HepG2 (cell line): ENCODE measurements around the gene ANTXR1. TPM values are rescaled to one million over a fixed set of nuclear protein-coding genes. Genes with fewer than 3 reads are reported as not detected.

ENCODE experiments used
- AHR ChIP-seq: IDR thresholded peaks from 2 replicates; pipeline ENCODE4 v1.6.1; 2018; ENCODE audit warnings: missing genetic modification reagents, missing compliant biosample characterization
- ATAD3A ChIP-seq: sonication (generic); formaldehyde crosslinking; IDR thresholded peaks from 2 replicates; pipeline ENCODE4 v1.4.0; 2020; ENCODE audit warnings: missing genetic modification reagents
- BHLHE40 ChIP-seq: IDR thresholded peaks from 2 replicates; pipeline ENCODE4 v1.6.1; 2011; ENCODE audit warnings: low read length, improper control_type of control experiment
- ELF1 ChIP-seq: sonication (generic); formaldehyde crosslinking; IDR thresholded peaks from 2 replicates; pipeline ENCODE4 v1.4.0; 2020; ENCODE audit warnings: missing genetic modification reagents
- ETV6 ChIP-seq: sonication (generic); formaldehyde crosslinking; conservative IDR thresholded peaks from 2 replicates; pipeline ENCODE4 v1.4.0; 2020; ENCODE audit warnings: missing genetic modification reagents
- KAT7 ChIP-seq: IDR thresholded peaks from 2 replicates; pipeline ENCODE4 v1.6.1; 2018; ENCODE audit warnings: borderline replicate concordance, missing compliant biosample characterization
- MATR3 ChIP-seq: sonication (generic); formaldehyde crosslinking; IDR thresholded peaks from 2 replicates; pipeline ENCODE4 v1.4.0; 2020; ENCODE audit warnings: missing genetic modification reagents
- MXI1 ChIP-seq: IDR thresholded peaks from 3 replicates; pipeline ENCODE4 v1.6.1; 2012; ENCODE audit warnings: low read depth, low read length, inconsistent platforms, borderline replicate concordance
- NFYC ChIP-seq: IDR thresholded peaks from 2 replicates; pipeline ENCODE4 v1.6.1; 2016; ENCODE audit warnings: missing genetic modification reagents, missing compliant biosample characterization
- PCBP2 ChIP-seq: fragments of 200-400 bp; formaldehyde crosslinking; optimal IDR thresholded peaks from 2 replicates; pipeline ENCODE3; 2018; ENCODE audit warnings: low read length, low read depth; ENCODE audit not compliant: poor library complexity, severe bottlenecking
- PHB2 ChIP-seq: fragments of 450-650 bp; IDR thresholded peaks from 2 replicates; pipeline ENCODE4 v1.6.1; 2018; ENCODE audit not compliant: partially characterized antibody
- RFX5 ChIP-seq: IDR thresholded peaks from 2 replicates; pipeline ENCODE4 v1.6.1; 2011; ENCODE audit warnings: low read depth, low read length, improper control_type of control experiment
- RORA ChIP-seq: sonication (generic); formaldehyde crosslinking; IDR thresholded peaks from 2 replicates; pipeline ENCODE4 v1.5.0; 2020; ENCODE audit warnings: mild to moderate bottlenecking, missing genetic modification reagents, moderate library complexity
- RXRB ChIP-seq: IDR thresholded peaks from 2 replicates; pipeline ENCODE4 v1.6.1; 2016; ENCODE audit warnings: borderline replicate concordance, missing genetic modification reagents, missing compliant biosample characterization
- SKI ChIP-seq: fragments of 450-650 bp; IDR thresholded peaks from one replicate; pipeline ENCODE4 v1.6.1; 2018; ENCODE audit warnings: mild to moderate bottlenecking; ENCODE audit not compliant: partially characterized antibody
- SMAD9 ChIP-seq: sonication (generic); formaldehyde crosslinking; IDR thresholded peaks from 2 replicates; pipeline ENCODE4 v1.5.1; 2020; ENCODE audit warnings: mild to moderate bottlenecking, missing genetic modification reagents
- SP5 ChIP-seq: IDR thresholded peaks from 2 replicates; pipeline ENCODE4 v1.6.1; 2016; ENCODE audit warnings: low read depth, borderline replicate concordance
- ZBTB21 ChIP-seq: sonication (generic); formaldehyde crosslinking; IDR thresholded peaks from 2 replicates; pipeline ENCODE4 v1.4.0; 2020; ENCODE audit warnings: missing genetic modification reagents
- ZC3H4 ChIP-seq: sonication (generic); formaldehyde crosslinking; IDR thresholded peaks from 2 replicates; pipeline ENCODE4 v1.4.0; 2020; ENCODE audit warnings: missing genetic modification reagents, borderline replicate concordance
- ZNF143 ChIP-seq: sonication (generic); formaldehyde crosslinking; IDR thresholded peaks from 2 replicates; pipeline ENCODE4 v1.4.0; 2020; ENCODE audit warnings: missing genetic modification reagents
- ZNF441 ChIP-seq: sonication (generic); formaldehyde crosslinking; IDR thresholded peaks from 2 replicates; pipeline ENCODE4 v1.7.0; 2021; ENCODE audit warnings: missing genetic modification reagents, borderline replicate concordance
- ZNF709 ChIP-seq: sonication (generic); formaldehyde crosslinking; IDR thresholded peaks from 2 replicates; pipeline ENCODE4 v1.5.0; 2020; ENCODE audit warnings: mild to moderate bottlenecking, missing genetic modification reagents
- ZNF776 ChIP-seq: sonication (generic); formaldehyde crosslinking; IDR thresholded peaks from 2 replicates; pipeline ENCODE4 v1.4.0; 2020; ENCODE audit warnings: mild to moderate bottlenecking, missing genetic modification reagents
- polyA plus RNA-seq, 8 experiments: library from polyadenylated mRNA; depleted of rRNA in 3 of 8; stranded (reverse) in 7 of 8; unstranded in 1 of 8; fragments of >200 nt; fragmentation: Illumina TruSeq in 4 of 8; extraction: Trizol in 4 of 8; gene quantifications; 2 replicates each; pipeline versions ENCODE4 v1.2.1 to v1.2.3, GENCODE V29; 2011 to 2016; ENCODE audit warnings: low read depth in 4 of 8, missing spikeins in 1 of 8, mixed read lengths in 1 of 8; ENCODE audit not compliant: insufficient read depth in 1 of 8
- total RNA-seq, 5 experiments: library from RNA; depleted of rRNA; stranded (reverse); fragments of >200 nt; fragmentation: Illumina TruSeq; extraction: Trizol; gene quantifications; 2 replicates each; pipeline ENCODE4 v1.2.3, GENCODE V29; 2016; ENCODE audit warnings: low read depth in 1 of 5
- TF ChIP-seq, protein P1 (sequence below), 2 experiments: sonication (generic) in 1 of 2; formaldehyde crosslinking in 1 of 2; IDR thresholded peaks; 2 replicates each; pipeline versions ENCODE4 v1.4.0 to v1.6.1; 2018 to 2020; ENCODE audit warnings: missing genetic modification reagents in 2 of 2, borderline replicate concordance in 1 of 2, low read depth in 1 of 2, mild to moderate bottlenecking in 1 of 2, missing biosample characterization in 1 of 2
- TF ChIP-seq, protein P2 (sequence below): sonication (generic); formaldehyde crosslinking; IDR thresholded peaks from 2 replicates; pipeline ENCODE4 v1.4.0; 2020; ENCODE audit warnings: missing genetic modification reagents, borderline replicate concordance
- TF ChIP-seq, protein P3 (sequence below): sonication (generic); formaldehyde crosslinking; IDR thresholded peaks from 2 replicates; pipeline ENCODE4 v1.4.0; 2020; ENCODE audit warnings: mild to moderate bottlenecking, missing genetic modification reagents
- TF ChIP-seq, protein P4 (sequence below): sonication (generic); formaldehyde crosslinking; IDR thresholded peaks from 2 replicates; pipeline ENCODE4 v1.4.0; 2020; ENCODE audit warnings: mild to moderate bottlenecking, missing genetic modification reagents
- TF ChIP-seq, protein P5 (sequence below): sonication (generic); formaldehyde crosslinking; IDR thresholded peaks from 2 replicates; pipeline ENCODE4 v1.4.0; 2020; ENCODE audit warnings: missing genetic modification reagents

The ANTXR1 gene
- total and polyA plus RNA-seq, 2 of the 13 experiments (the other 11 are each of a cell fraction or from before 2014, with no cell fraction given), result 4.5 to 12.7 TPM

GRCh38 chr2:69200107-69200520, 187.1 kb downstream of the ANTXR1 start (continued):
- 0 out of 2 replicates have a peak, but pooled peaks have one; percentile 40 for TF ChIP-seq ZNF441 (CRISPR knock-in tag)
- TF ChIP-seq RORA (CRISPR knock-in tag), result 0 out of 2 replicates have a peak, but pooled peaks have one; percentile 65
- no peak for TF ChIP-seq ZNF776 (CRISPR knock-in tag)
- TF ChIP-seq ZNF709 (CRISPR knock-in tag), result 0 out of 2 replicates have a peak, but pooled peaks have one; percentile 45
- TF ChIP-seq ZBTB21 (CRISPR knock-in tag), result no peak
- no peak for TF ChIP-seq ATAD3A
- no peak for TF ChIP-seq MATR3 (CRISPR knock-in tag)
- no peak for TF ChIP-seq AHR (CRISPR knock-in tag)
- TF ChIP-seq KAT7, result no peak
- TF ChIP-seq MXI1, result peak; percentile 64; the same call in 1 of the 3 replicates
- TF ChIP-seq BHLHE40, result no peak
- TF ChIP-seq, protein P1, sequence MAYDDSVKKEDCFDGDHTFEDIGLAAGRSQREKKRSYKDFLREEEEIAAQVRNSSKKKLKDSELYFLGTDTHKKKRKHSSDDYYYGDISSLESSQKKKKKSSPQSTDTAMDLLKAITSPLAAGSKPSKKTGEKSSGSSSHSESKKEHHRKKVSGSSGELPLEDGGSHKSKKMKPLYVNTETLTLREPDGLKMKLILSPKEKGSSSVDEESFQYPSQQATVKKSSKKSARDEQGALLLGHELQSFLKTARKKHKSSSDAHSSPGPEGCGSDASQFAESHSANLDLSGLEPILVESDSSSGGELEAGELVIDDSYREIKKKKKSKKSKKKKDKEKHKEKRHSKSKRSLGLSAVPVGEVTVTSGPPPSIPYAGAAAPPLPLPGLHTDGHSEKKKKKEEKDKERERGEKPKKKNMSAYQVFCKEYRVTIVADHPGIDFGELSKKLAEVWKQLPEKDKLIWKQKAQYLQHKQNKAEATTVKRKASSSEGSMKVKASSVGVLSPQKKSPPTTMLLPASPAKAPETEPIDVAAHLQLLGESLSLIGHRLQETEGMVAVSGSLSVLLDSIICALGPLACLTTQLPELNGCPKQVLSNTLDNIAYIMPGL (CRISPR knock-in tag; IDR thresholded peaks at IDR 0.05; ENCODE audit: borderline replicate concordance in 1 of 2, low read depth in 1 of 2), result 0 out of 4 replicates have a peak, but pooled peaks of 1 of the 2 experiments have one; percentile 38
- TF ChIP-seq, protein P2, sequence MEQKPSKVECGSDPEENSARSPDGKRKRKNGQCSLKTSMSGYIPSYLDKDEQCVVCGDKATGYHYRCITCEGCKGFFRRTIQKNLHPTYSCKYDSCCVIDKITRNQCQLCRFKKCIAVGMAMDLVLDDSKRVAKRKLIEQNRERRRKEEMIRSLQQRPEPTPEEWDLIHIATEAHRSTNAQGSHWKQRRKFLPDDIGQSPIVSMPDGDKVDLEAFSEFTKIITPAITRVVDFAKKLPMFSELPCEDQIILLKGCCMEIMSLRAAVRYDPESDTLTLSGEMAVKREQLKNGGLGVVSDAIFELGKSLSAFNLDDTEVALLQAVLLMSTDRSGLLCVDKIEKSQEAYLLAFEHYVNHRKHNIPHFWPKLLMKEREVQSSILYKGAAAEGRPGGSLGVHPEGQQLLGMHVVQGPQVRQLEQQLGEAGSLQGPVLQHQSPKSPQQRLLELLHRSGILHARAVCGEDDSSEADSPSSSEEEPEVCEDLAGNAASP (CRISPR knock-in tag), result peak; percentile 22; the same call in 1 of the 2 replicates
- no peak for TF ChIP-seq ZNF143 (CRISPR knock-in tag)
- TF ChIP-seq RXRB (CRISPR knock-in tag), result peak; percentile 50
- TF ChIP-seq SMAD9 (CRISPR knock-in tag), result no peak
- TF ChIP-seq, protein P3, sequence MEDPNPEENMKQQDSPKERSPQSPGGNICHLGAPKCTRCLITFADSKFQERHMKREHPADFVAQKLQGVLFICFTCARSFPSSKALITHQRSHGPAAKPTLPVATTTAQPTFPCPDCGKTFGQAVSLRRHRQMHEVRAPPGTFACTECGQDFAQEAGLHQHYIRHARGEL (CRISPR knock-in tag), result no peak
- TF ChIP-seq ELF1 (CRISPR knock-in tag), result no peak
- TF ChIP-seq SKI, result no peak
- TF ChIP-seq PHB2, result no peak
- TF ChIP-seq PCBP2, result no peak
- no peak for TF ChIP-seq ZC3H4 (CRISPR knock-in tag)
- no peak for TF ChIP-seq RFX5
- no peak for TF ChIP-seq SP5
- no peak for TF ChIP-seq NFYC (CRISPR knock-in tag)
- TF ChIP-seq, protein P4, sequence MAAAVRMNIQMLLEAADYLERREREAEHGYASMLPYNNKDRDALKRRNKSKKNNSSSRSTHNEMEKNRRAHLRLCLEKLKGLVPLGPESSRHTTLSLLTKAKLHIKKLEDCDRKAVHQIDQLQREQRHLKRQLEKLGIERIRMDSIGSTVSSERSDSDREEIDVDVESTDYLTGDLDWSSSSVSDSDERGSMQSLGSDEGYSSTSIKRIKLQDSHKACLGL (CRISPR knock-in tag), result no peak
- TF ChIP-seq ETV6 (CRISPR knock-in tag), result no peak
- TF ChIP-seq, protein P5, sequence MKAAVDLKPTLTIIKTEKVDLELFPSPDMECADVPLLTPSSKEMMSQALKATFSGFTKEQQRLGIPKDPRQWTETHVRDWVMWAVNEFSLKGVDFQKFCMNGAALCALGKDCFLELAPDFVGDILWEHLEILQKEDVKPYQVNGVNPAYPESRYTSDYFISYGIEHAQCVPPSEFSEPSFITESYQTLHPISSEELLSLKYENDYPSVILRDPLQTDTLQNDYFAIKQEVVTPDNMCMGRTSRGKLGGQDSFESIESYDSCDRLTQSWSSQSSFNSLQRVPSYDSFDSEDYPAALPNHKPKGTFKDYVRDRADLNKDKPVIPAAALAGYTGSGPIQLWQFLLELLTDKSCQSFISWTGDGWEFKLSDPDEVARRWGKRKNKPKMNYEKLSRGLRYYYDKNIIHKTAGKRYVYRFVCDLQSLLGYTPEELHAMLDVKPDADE (CRISPR knock-in tag), result no peak
